ENCODE results near the gene HIRIP3. TPM values are rescaled to one million over a fixed set of nuclear protein-coding genes. Genes with fewer than 3 reads are reported as not detected.

Gene HIRIP3
- total and polyA plus RNA-seq, 2 of the 8 experiments (the other 6 are each of a cell fraction or from before 2014, with no cell fraction given), result 11.9 to 18.5 TPM

- TF ChIP-seq CHD7 (IDR thresholded peaks at IDR 0.05; ENCODE audit: insufficient replicate concordance, low read length) (no peak), SUZ12 (IDR thresholded peaks at IDR 0.05; ENCODE audit: low read length) (no peak), POLR2AphosphoS5 (IDR thresholded peaks at IDR 0.05; ENCODE audit: low read depth, low read length) (no peak), E2F6 (IDR thresholded peaks at IDR 0.05) (no peak)
These were observed 30.2 kb upstream of the HIRIP3 start (continued) for GRCh38 chr16:30025574-30025973.
